ENCODE results near the gene MSL3B.

DNA sequence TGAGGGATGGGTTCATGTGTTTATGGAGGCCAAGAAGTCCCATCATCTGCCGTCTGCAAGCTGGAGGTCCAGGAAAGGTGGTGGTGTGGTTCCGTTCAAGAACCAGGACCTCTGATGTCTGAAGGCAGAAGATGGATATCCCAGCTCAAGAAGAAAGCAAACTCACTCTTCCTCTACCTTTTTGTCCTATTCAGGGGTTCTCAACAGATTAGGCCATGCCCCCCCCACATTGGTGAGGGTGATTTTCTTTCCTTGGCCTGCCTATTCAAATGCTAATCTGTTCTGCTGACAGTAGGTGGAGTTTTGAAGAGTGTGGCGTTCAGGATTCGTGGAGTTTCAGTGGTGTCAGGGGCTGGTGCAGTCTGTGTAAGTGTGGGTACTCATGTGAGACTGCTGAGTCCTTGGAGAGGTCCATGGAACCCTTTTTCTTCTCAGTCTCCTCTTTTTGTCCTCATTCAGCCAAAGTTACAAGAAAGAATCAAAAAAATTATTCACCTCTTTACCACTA is 5.9 kb downstream of the MSL3B start:
- TF ChIP-seq YY1 (IDR thresholded peaks at IDR 0.05; ENCODE audit: insufficient read depth, insufficient read length) = no peak
- TF ChIP-seq ZNF274 (IDR thresholded peaks at IDR 0.05; ENCODE audit: low read depth, low read length) = no peak

Measured in NT2/D1 (cell line).